Keratinocyte (primary cell): ENCODE data around the gene OR7G3. TPM values are rescaled to one million over a fixed set of nuclear protein-coding genes. Genes with fewer than 3 reads are reported as not detected.

Source experiments
- polyA plus RNA-seq, 5 experiments: library from polyadenylated mRNA; depleted of rRNA in 3 of 5; stranded (reverse) in 3 of 5; stranded (forward) in 1 of 5; unstranded in 1 of 5; fragments of >200 nt; gene quantifications; 1 replicate in 1 of 5; 2 replicates in 3 of 5; 3 replicates in 1 of 5; pipeline versions ENCODE4 v1.2.1 to v1.2.3, GENCODE V29; 2011 to 2012; ENCODE audit warnings: missing spikeins in 2 of 5, low read depth in 1 of 5, low replicate concordance in 1 of 5
- small RNA-seq, 3 experiments: library from RNA; depleted of rRNA; stranded (forward); fragments of <200 nt; gene quantifications; one replicate each; pipeline ENCODE3, GENCODE V24; 2012; ENCODE audit warnings: low read depth in 3 of 3, low replicate concordance in 1 of 3; ENCODE audit not compliant: insufficient read length in 3 of 3

OR7G3 gene
- polyA plus RNA-seq, 1 donor (not counting 4 experiments of a cell fraction or from before 2014, with no cell fraction given), result not detected

Small RNA genes within 50 kb of the gene (small RNA-seq; reads per million reads assigned to genes)
- gene OR1M4P, result 0 reads per million in 3 experiments

Other genes starting within 250 kb of the OR7G3 start
- 0.02 to 0.04 TPM (median 0.03 TPM) in 3 replicates for gene MUC16, start 116.5 kb downstream of the OR7G3 start, polyA plus RNA-seq
- gene OR1M1, start 39.9 kb downstream of the OR7G3 start, polyA plus RNA-seq, result not detected in 3 replicates
- not detected in 3 replicates for gene OR7G2, start 19.5 kb downstream of the OR7G3 start, polyA plus RNA-seq
- gene OR7G1, start 11.2 kb downstream of the OR7G3 start, polyA plus RNA-seq, result not detected in 3 replicates
- gene ZNF317, start 13.4 kb upstream of the OR7G3 start, polyA plus RNA-seq, result 15.7 to 25.9 TPM (median 21.9 TPM) in 3 replicates
- gene OR7D2, start 52.0 kb upstream of the OR7G3 start, polyA plus RNA-seq, result 0.03 TPM in 1 of 3 replicates, not detected in the others
- gene OR7D4, start 92.6 kb upstream of the OR7G3 start, polyA plus RNA-seq, result not detected in 3 replicates
- not detected in 3 replicates for gene OR7E24, start 124.0 kb upstream of the OR7G3 start, polyA plus RNA-seq
- gene ZNF699, start 182.9 kb upstream of the OR7G3 start, polyA plus RNA-seq, result 3.7 to 4.0 TPM (median 4.0 TPM) in 3 replicates
- gene ZNF559, start 197.2 kb upstream of the OR7G3 start, polyA plus RNA-seq, result 6.4 to 13.1 TPM (median 12.8 TPM) in 3 replicates
- 0.53 to 2.2 TPM (median 2.0 TPM) in 3 replicates for gene ZNF177, start 236.1 kb upstream of the OR7G3 start, polyA plus RNA-seq